ENCODE results near the gene MINPP1. TPM values are rescaled to one million over a fixed set of nuclear protein-coding genes. Genes with fewer than 3 reads are reported as not detected.

MINPP1 gene
- total RNA-seq, 1 donor from 2014 or later, result 24.7 TPM

DNA sequence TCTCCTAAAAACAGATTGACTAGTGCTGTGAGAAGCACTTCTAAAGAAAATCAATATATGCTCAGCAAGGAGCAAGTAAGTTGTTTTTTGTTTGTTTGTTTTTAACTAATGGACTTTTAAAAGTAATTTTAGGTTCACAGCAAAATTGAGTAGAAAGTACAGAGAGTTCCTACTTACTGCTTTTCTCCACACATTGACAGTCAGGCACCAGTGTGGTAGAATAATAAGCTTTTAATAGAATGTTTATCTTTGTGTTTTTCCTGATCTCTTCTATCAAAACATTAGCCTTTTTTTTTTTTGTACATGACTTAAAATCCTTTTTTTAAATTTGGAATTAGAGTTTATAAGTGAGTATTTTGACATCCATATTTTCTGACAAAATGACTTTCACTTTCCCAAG is 28.0 kb downstream of the MINPP1 start:
- Histone ChIP-seq H3K79me2 (ENCODE audit: insufficient read depth, low read length) (no peaks in the 10 kb centered on the region), H3K27ac (ENCODE audit: low read depth, low read length) (no peak overlapping the region), H3K4me1 (ENCODE audit: insufficient read depth, low read length) (no peaks in the 10 kb centered on the region), H3K27me3 (ENCODE audit: insufficient read depth, low read length) (no peaks in the 10 kb centered on the region), H4K20me1 (ENCODE audit: insufficient read depth, low read length) (no peaks in the 10 kb centered on the region), H3K4me2 (ENCODE audit: low read length) (no peak overlapping the region), H3K9me3 (ENCODE audit: insufficient read depth, low read depth, low read length) (no peaks in the 10 kb centered on the region), H2AFZ (ENCODE audit: low read depth, low read length) (no peak overlapping the region), H3K4me3 (ENCODE audit: insufficient read depth, low read depth, low read length) (no peak overlapping the region), H3K36me3 (ENCODE audit: insufficient read depth, low read length) (peaks cover 3% of the 10 kb centered on the region), H3K9ac (ENCODE audit: low read length) (no peak overlapping the region)
- Mint-ChIP-seq H3K4me1 (ENCODE audit: low read depth, unreplicated experiment) (no peaks in the 10 kb centered on the region), H3K4me3 (ENCODE audit: unreplicated experiment) (no peak overlapping the region), H3K27ac (ENCODE audit: unreplicated experiment) (no peak overlapping the region), H3K27me3 (ENCODE audit: low read depth, unreplicated experiment) (no peaks in the 10 kb centered on the region), H3K9me3 (ENCODE audit: unreplicated experiment) (peaks cover 2% of the 10 kb centered on the region), H3K36me3 (ENCODE audit: low read depth, unreplicated experiment) (peaks cover 7% of the 10 kb centered on the region)
- TF ChIP-seq, protein P1, sequence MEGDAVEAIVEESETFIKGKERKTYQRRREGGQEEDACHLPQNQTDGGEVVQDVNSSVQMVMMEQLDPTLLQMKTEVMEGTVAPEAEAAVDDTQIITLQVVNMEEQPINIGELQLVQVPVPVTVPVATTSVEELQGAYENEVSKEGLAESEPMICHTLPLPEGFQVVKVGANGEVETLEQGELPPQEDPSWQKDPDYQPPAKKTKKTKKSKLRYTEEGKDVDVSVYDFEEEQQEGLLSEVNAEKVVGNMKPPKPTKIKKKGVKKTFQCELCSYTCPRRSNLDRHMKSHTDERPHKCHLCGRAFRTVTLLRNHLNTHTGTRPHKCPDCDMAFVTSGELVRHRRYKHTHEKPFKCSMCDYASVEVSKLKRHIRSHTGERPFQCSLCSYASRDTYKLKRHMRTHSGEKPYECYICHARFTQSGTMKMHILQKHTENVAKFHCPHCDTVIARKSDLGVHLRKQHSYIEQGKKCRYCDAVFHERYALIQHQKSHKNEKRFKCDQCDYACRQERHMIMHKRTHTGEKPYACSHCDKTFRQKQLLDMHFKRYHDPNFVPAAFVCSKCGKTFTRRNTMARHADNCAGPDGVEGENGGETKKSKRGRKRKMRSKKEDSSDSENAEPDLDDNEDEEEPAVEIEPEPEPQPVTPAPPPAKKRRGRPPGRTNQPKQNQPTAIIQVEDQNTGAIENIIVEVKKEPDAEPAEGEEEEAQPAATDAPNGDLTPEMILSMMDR (IDR thresholded peaks at IDR 0.05; ENCODE audit: insufficient read depth, low read depth, low read length), result no peak
- no peak for TF ChIP-seq EZH2 (IDR thresholded peaks at IDR 0.05; ENCODE audit: insufficient read depth, low read length)
- FAIRE-seq, result no peak
- DNase-seq (ENCODE audit: low read depth), result no peak

DNA sequence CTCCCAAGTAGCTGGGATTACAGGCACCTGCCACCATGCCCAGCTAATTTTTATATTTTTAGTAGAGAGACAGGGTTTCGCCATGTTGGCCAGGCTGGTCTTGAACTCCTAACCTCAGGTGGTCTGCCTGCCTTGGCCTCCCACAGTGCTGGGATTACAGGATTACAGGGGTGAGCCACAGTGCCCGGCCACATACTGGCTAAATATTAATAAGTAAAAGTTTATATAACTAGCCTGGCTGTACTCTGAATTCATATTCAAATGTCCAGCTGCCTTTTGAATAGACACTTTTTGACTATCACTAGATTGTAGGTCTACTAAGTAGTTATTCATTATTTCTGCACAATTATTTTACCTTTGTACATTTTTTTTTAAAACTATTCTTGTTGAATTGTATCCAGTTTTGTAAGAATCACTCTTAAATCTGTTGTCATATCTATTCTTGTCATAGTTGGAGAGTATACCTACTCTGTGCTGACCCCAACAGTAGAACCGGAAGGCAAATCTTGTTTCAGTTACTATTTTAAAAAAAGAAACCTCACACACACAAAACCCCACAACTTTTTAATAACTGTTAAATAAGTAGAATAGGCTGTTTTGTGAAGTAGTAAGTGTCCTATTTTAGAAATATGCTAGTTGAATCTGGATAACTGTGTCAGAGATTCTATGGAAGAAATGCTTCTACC is 29.6 kb downstream of the MINPP1 start:
- no peak overlapping the region for H3K27ac Mint-ChIP-seq (ENCODE audit: unreplicated experiment)
- no peak for FAIRE-seq

More for the DNA sequence above, 29.6 kb downstream of the MINPP1 start:
- Histone ChIP-seq H3K27me3 (ENCODE audit: insufficient read depth, low read length) (no peaks in the 10 kb centered on the region), H3K79me2 (ENCODE audit: insufficient read depth, low read length) (no peaks in the 10 kb centered on the region), H3K4me3 (ENCODE audit: insufficient read depth, low read depth, low read length) (no peak overlapping the region), H3K4me1 (ENCODE audit: insufficient read depth, low read length) (peaks cover 4% of the 10 kb centered on the region), H4K20me1 (ENCODE audit: insufficient read depth, low read length) (no peaks in the 10 kb centered on the region), H3K27ac (ENCODE audit: low read depth, low read length) (no peak overlapping the region), H3K36me3 (ENCODE audit: insufficient read depth, low read length) (peaks cover 3% of the 10 kb centered on the region), H3K4me2 (ENCODE audit: low read length) (no peak overlapping the region), H2AFZ (ENCODE audit: low read depth, low read length) (no peak overlapping the region), H3K9me3 (ENCODE audit: insufficient read depth, low read depth, low read length) (no peaks in the 10 kb centered on the region), H3K9ac (ENCODE audit: low read length) (no peak overlapping the region)
- no peak overlapping the region for H3K4me3 Mint-ChIP-seq (ENCODE audit: unreplicated experiment)
- no peak for DNase-seq (ENCODE audit: low read depth)
- TF ChIP-seq EZH2 (IDR thresholded peaks at IDR 0.05; ENCODE audit: insufficient read depth, low read length), result no peak
- TF ChIP-seq, protein P1 (IDR thresholded peaks at IDR 0.05; ENCODE audit: insufficient read depth, low read depth, low read length), result no peak
- no peaks in the 10 kb centered on the region for H3K27me3 Mint-ChIP-seq (ENCODE audit: low read depth, unreplicated experiment)
- H3K36me3 Mint-ChIP-seq (ENCODE audit: low read depth, unreplicated experiment), result peaks cover 2% of the 10 kb centered on the region
- peaks cover 3% of the 10 kb centered on the region for H3K4me1 Mint-ChIP-seq (ENCODE audit: low read depth, unreplicated experiment)
- no peaks in the 10 kb centered on the region for H3K9me3 Mint-ChIP-seq (ENCODE audit: unreplicated experiment)

Data from astrocyte (in vitro differentiated cells and primary cell).